GM18517 (cell line): ENCODE data around the gene TMEM52B.
"Not testable (repeated sequence)": the region's sequence is repeated elsewhere in the genome, so short reads cannot be mapped to it uniquely, and the experiment has no call there.

Experiments
- ATAC-seq: cut with Tn5 transposase; IDR thresholded peaks from one replicate; pipeline ENCODE4 v1.9.1; 2021; ENCODE audit warnings: mild to moderate bottlenecking, moderate library complexity; ENCODE audit not compliant: unreplicated experiment

Gene TMEM52B

GRCh38 chr12:10170216-10170615, 8.6 kb upstream of the TMEM52B start:
- ATAC-seq: no peak

DNA sequence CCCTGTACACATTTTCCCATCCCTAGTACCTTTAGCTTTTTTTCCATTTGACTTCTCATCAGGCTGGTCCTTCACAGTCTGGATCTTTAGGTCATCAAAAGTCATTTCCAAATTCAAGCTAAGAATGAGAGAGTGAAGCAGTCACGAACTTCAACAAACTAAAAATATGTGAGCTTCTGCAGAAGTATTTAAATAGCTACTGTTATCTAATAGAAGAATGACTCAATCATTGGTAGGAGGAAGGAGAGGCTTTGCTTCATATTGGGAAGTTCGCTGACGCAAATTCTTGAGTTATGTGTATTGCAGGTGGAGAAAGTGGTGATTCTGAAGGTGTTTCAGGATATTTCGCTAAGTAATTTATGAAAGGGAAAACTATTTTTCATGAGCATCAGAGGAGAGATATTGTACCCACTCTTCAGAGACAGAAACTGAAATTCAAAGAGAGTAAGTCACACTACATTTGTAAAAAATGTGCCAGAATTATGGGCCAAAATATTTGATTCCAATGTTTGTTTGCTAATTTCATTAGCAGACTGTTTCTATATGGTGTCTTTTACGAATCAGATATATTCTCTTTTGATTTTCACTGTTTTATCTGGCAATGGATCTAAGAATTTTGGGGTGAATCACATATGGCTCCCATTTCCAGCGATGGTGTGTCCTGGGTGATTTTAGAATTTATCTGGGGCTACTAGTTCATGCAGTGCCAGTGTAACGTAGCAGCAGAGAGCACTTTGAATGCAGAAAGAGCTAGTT, 6.7 kb upstream of the TMEM52B start, which contains the start of gene OLR1:
TSS of gene OLR1 (minus strand) at position 160 of the 756 bp plus-strand sequence. CDS start at position 105, 55 bp downstream.
- ATAC-seq: no peak

GRCh38 chr12:10174986-10175614, 3.7 kb upstream of the TMEM52B start:
- ATAC-seq: no peak

DNA sequence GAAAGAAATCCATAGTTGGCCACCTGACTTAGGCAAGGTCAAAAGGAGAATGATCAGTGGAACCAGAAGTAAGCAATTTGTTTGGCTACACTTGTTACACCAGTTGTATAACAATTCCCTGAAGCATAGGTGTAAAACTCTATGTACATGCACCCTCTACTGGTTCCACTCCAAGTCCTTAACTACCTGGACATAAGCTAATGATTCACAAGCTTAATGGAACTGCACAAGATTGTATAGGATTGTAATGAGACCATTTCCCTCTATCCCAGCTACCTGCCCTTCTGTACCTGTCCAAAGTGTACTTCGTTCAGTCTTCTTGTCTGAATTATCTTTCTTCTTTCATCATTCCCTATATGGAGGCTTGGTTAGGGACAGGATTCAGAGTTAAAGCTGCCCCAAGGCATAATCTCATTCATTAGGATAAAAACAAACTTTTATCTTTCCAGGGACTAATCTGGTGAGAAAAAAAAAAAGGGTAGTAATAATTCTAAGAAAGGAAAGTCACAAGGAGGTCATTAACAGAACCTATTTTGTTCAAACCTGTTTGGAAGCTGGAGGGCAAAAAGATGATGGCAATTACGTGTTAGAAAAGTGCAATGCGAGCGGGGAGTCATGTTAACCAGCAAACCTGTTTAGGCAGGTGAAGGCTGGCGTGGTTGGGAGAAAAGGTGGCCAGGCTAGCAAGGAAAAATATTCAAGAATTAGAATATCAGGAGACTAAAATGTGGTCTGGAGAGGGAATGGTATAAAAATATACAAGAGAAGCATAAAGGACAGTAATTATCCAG, 2.8 kb upstream of the TMEM52B start:
- ATAC-seq: no peak

- ATAC-seq: no peak
These were observed 947 bp downstream of the TMEM52B start for GRCh38 chr12:10179776-10180181.

DNA sequence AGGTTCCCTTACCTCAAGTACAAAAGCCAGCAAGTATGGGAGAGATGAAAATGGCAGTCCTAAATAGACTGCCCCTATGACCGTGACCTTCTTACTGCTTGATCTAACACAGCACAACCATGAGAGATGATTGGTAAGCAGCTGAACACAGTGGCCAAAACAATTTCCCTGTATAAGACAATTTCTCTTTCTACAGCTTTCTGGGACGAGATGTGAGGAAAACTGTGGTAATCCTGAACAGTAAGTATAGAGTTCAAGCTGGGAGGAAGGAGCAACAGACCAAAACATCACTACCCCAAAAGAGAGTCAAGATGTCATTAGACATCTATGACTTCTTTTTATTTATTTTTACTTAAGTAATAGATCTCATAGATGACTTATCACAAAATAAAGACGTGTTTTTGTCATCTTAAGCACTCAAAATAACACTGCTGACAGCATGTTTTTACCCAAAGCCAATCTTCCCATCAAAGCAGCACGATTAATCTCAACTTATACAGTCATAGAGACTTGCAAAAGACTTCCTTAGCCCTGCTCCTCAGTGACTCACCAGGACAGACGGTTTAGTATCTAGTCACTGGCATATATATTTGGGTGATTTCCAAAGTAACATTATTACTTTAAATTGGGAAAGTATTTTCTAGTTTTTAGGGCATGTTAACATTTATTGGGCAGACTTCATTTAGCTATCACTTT, 3.7 kb downstream of the TMEM52B start:
- ATAC-seq: no peak

GRCh38 chr12:10184261-10184843, 5.5 kb downstream of the TMEM52B start:
- no peak for ATAC-seq

GRCh38 chr12:10186299-10186698, 7.5 kb downstream of the TMEM52B start:
- no peak for ATAC-seq

DNA sequence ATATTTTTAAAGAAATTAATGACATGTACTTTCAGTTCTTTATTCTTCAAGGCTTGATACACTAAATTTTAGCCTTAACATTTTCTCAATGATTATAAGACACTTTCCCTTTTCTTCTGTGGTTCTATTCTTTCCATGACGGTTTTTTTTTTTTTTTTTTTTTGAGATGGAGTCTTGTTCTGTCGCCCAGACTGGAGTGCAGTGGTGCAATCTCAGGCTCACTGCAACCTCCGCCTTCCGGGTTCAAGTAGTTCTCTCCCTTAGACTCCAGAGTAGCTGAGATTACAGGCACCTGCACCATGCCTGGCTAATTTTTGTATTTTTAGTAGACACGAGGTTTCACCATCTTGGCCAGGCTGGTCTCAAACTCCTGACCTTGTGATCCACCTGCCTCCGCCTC, 8.1 kb downstream of the TMEM52B start:
- ATAC-seq: not testable (repeated sequence)

- ATAC-seq: no peak
These were observed 10.8 kb downstream of the TMEM52B start for GRCh38 chr12:10189653-10190052.

DNA sequence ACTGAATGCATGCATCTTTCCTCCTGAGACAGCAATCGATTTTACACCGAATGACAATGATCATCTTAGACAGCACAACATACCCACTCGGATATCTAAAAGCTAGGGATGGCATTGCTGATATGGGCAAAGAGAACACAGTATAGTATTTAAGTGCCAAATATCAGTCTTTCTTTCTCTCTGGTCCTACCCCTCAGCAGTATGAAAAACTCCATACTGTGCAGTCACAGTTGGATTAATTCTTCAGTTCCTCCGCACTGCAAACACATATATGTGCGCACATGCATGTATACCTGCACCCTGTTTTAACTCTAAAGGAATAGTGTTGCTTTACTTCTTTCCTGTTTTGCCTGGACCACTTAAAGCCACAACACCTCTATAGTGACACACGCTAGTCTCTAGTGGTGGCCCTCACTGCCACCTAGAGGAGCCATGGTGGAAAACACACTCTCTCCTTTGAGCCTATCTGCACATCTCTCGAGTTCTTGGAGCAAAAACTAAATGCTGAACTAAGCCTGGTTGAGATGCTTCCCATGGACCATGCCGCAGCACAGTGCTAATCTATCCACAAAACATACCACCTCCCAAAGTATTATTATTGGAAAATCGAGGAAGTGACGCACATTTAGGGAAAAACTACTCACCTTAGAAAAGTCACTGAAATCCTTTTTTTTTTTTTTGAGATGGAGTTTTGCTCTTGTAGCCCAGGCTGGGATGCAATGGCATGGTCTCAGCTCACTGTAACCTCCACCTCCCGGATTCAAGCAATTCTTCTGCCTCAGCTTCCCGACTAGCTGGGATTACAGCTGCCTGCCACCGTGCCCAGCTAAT, 11.9 kb downstream of the TMEM52B start:
- peak; percentile 90 for ATAC-seq

DNA sequence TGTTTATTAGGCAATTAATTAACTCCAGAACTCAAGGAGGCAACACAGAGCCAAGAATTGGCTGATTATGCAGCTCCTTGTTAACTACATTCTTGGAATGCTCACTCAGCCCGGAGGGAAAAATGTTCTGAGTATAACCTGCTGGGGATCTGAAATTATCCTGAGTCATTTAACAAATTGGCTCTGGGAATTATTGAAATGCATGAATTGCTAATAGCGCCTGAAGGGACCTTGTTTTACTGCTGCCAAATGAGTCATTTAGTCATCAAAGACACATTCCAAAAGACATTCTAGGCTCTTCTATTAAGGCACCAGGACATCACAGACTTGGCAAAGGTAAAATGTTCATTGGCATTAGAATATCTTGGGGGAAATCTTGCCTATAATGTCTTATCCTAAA, 13.0 kb downstream of the TMEM52B start:
- no peak for ATAC-seq

DNA sequence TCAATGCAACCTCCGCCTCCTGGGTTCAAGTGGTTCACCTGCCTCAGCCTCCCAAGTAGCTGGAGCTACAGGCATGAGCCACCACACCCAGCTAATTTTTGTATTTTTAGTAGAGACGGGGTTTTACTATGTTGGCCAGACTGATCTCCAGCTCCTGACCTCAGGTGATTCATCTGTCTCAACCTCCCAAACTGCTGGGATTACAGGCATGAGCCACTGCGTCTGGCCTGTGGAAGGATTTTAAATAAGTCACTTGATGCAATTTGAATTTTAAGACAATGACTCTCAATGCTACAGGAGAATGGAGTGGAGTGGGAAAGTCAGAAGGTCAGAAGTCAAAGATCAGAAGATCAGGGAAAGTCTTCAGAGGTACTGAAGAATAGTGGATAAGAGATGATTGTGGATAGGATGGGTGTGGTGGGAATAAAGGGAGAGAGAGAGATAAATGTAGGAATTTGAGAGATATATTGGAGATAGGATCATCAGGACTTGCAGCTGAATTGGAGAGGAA, 15.4 kb downstream of the TMEM52B start:
- ATAC-seq: no peak

- ATAC-seq: peak; percentile 90
These were observed 17.4 kb downstream of the TMEM52B start for GRCh38 chr12:10196210-10196609.

GRCh38 chr12:10197879-10198278, 19.0 kb downstream of the TMEM52B start:
- ATAC-seq: no peak

GRCh38 chr12:10204495-10204894, 25.7 kb downstream of the TMEM52B start:
- not testable (repeated sequence) for ATAC-seq

- no peak for ATAC-seq
These were observed 26.5 kb downstream of the TMEM52B start for GRCh38 chr12:10205220-10205807.

GRCh38 chr12:10207136-10207535, 28.3 kb downstream of the TMEM52B start:
- ATAC-seq: no peak

GRCh38 chr12:10210225-10210624, 31.4 kb downstream of the TMEM52B start:
- ATAC-seq: no peak
